Measurements from ENCODE around the gene NHEJ1. TPM values are rescaled to one million over a fixed set of nuclear protein-coding genes. Genes with fewer than 3 reads are reported as not detected.

The NHEJ1 gene
- total and polyA plus RNA-seq, 11 donors = 3.7 to 17.0 (median 8.0) TPM

GRCh38 chr2:219184121-219184520 is 23.5 kb upstream of the NHEJ1 start:
- H3K4me3 ChIP-seq = no peak overlapping the region
- peak in 1 of 5 donors; percentile 2 for DNase-seq
- intact Hi-C loops (cut with DNase I) = no loop called here
- H3K4me1 ChIP-seq = peaks cover under 1 to 22% (median 8%) of the 10 kb centered on the region in 12 donors
- H3K27ac ChIP-seq = no peak overlapping the region
- TF ChIP-seq POLR2A (IDR thresholded peaks at IDR 0.05) (no peak), CTCF (IDR thresholded peaks at IDR 0.05) (no peak)
- no peak for ATAC-seq
- WGBS, 4 donors = 92 to 100% (median 98%) methylated on average over 2 of the region's 2 CpGs
- peaks cover 0 to 69% (median 56%) of the 10 kb centered on the region in 9 donors for H3K36me3 ChIP-seq
- no peaks in the 10 kb centered on the region for H3K9me3 ChIP-seq
- H3K27me3 ChIP-seq = no peaks in the 10 kb centered on the region

- Histone ChIP-seq H3K4me1 (peaks cover 5 to 28% (median 14%) of the 10 kb centered on the region in 12 donors), H3K27ac (no peak overlapping the region), H3K36me3 (peaks cover 0 to 69% (median 56%) of the 10 kb centered on the region in 9 donors), H3K4me3 (no peak overlapping the region), H3K27me3 (no peaks in the 10 kb centered on the region), H3K9me3 (no peaks in the 10 kb centered on the region)
- no peak for ATAC-seq
- intact Hi-C loops (cut with DNase I) = no loop called here
- TF ChIP-seq POLR2A (IDR thresholded peaks at IDR 0.05) (no peak), CTCF (IDR thresholded peaks at IDR 0.05) (no peak)
- 88 to 96% (median 92%) methylated on average over 6 of the region's 6 CpGs for WGBS, 4 donors
- no peak for DNase-seq
Measured at GRCh38 chr2:219183151-219183772, 22.6 kb upstream of the NHEJ1 start.

- DNase-seq (no peak), ATAC-seq (peak in 1 of 4 donors; percentile 10)
- 68 to 82% (median 73%) methylated on average over 6 to 8 of the region's 8 CpGs for WGBS, 4 donors
- intact Hi-C loops (cut with DNase I) = no loop called here
- Histone ChIP-seq H3K36me3 (peaks cover 0 to 69% (median 56%) of the 10 kb centered on the region in 9 donors), H3K27ac (peak overlapping the region in 1 of 12 donors; percentile 37), H3K4me1 (peaks cover 5 to 30% (median 14%) of the 10 kb centered on the region in 12 donors), H3K27me3 (no peaks in the 10 kb centered on the region), H3K9me3 (no peaks in the 10 kb centered on the region), H3K4me3 (no peak overlapping the region)
- no peak for TF ChIP-seq CTCF (IDR thresholded peaks at IDR 0.05)
- no peak for TF ChIP-seq POLR2A (IDR thresholded peaks at IDR 0.05)
Measured at GRCh38 chr2:219182331-219183150, 21.9 kb upstream of the NHEJ1 start.

GRCh38 chr2:219181531-219181930 is 20.9 kb upstream of the NHEJ1 start:
- Histone ChIP-seq H3K4me1 (peaks cover 5 to 36% (median 14%) of the 10 kb centered on the region in 12 donors), H3K9me3 (no peaks in the 10 kb centered on the region), H3K36me3 (peaks cover 0 to 69% (median 56%) of the 10 kb centered on the region in 9 donors), H3K4me3 (no peak overlapping the region), H3K27me3 (no peaks in the 10 kb centered on the region), H3K27ac (no peak overlapping the region)
- intact Hi-C loops (cut with DNase I) = loop anchor here in 1 of 10 donors (2.0 kb wide), 1 partner anchor 23 kb away; no protein-coding TSS in a partner anchor
- TF ChIP-seq POLR2A (IDR thresholded peaks at IDR 0.05) (no peak), CTCF (IDR thresholded peaks at IDR 0.05) (no peak)
- WGBS, 4 donors = 92 to 94% (median 94%) methylated on average over 6 of the region's 6 CpGs
- ATAC-seq = no peak
- DNase-seq = no peak

All from heart left ventricle (tissue), 16 donors.